SH-SY5Y (cell line): ENCODE measurements around the gene TRDN.

Experiments
- GATA2 ChIP-seq: IDR thresholded peaks from 2 replicates; pipeline ENCODE4 v1.6.1; 2011; ENCODE audit warnings: mild to moderate bottlenecking, low read depth, low read length
- GATA3 ChIP-seq: IDR thresholded peaks from 2 replicates; pipeline ENCODE4 v1.6.1; 2011; ENCODE audit warnings: low read depth, mild to moderate bottlenecking, low read length, moderate library complexity

- TF ChIP-seq GATA3 (no peak), GATA2 (no peak)
These were observed 74.1 kb downstream of the TRDN start for GRCh38 chr6:123562677-123563076.
